T-helper 1 cell (primary cell): ENCODE results near the gene NINL.
"Not testable (repeated sequence)": the region's sequence is repeated elsewhere in the genome, so short reads cannot be mapped to it uniquely, and the experiment has no call there.

Source experiments
- DNase-seq, 5 donors: peaks; one replicate each; pipeline ENCODE4 v3.0.0-alpha.2; 2012 to 2020

Gene NINL

DNA sequence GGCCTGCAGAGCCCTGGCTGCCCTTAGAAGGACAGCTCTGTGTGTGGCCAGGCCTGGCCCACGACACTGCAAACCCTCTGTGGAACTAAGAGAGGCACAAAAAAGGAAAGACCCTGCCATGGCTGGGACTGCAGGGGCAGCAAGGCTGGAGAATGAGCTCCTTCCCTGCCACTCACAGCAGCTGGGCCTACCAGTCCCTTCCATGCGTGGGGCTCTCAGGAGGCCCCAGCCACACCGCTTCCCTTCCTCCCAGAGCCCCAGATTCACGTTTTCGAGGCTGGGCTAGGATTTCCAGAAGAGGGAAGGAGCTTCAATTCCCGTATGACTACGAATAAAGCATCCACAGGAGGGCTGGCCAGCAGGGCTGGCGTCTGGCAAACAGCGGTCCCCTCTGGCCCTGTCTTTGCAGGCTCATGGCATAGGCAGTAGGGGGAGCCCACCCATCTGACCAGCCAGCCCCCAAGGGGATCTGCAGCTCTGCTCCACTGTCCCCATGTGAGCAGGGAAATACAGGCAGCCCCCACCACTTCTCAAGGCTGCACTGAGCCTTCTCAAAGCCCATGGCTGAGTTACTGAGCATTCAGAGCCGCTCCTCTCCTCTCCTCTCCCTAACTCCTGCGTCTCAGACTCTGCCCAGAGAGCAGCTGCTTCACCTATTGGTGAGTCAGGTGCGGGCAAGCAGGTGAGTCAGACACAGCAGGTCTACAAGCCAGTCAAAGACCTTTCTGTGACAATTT lies 53.1 kb downstream of the NINL start:
- DNase-seq, result no peak

DNA sequence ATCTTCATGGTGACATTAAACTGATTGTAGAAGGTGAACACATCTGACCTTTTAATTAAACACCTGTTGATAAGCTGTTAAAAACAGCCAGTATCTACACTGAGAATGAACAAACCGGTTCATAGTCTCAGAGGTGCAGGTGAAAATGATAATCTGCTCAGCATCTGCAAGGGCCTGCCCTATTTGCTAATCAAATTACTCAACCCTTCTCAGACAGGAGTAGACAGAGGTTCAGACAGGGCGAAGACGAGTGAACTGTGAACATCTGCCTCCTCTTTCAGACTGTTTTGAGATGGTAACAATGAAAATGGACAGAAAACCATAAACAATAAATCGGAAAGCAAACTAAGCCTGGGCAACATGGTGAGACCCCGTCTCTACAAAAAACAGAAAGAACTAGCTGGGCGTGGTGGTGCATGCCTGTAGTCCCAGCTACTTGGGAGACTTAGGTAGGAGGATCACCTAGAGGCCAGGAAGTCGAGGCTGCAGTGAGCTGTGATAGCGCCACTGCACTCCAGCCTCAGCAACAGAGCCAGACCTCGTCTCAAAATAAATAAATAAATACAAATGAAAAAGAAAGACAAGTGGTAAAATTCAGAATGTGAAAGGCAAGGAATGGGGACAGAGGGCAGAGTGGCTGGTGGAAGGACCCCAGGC lies 55.9 kb downstream of the NINL start:
- DNase-seq, result no peak

DNA sequence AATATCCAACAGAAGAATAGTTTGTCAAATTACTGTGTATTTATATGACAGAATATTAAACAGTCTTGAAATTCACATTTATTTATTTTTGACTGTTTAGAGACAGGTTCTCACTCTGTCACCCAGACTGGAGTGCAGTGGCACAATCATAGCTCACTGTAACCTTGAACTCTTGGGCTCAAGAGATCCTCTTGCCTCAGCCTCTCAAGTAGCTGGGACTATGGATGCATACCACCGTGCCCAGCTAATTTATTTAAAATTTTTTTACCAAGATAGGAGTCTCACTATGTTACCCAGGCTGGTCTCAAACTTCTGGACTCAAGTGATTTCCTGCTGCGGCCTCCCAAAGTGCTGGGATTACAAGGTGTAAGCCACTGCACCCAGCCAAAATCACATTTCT lies 57.4 kb downstream of the NINL start:
- no peak for DNase-seq

DNA sequence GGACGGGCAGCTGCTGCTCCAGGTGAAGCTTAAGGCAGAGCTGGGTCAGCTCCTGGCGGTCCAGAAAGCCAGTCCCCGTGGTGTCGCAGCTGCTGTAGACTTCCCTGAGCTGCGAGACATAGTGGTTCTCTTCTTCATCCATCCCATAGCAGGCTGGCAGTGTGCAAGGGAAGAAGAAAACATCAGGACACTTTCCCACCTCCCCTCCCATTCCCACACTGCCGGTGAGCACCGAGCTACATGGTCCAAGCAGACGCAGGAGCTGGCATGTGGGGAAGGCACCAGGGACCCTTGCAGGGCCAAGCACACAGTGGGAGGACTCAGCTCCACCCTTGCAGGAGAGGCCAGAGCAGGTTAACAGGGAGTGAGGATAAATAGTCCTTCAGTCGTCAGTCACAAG lies 58.9 kb downstream of the NINL start:
- DNase-seq, result no peak

DNA sequence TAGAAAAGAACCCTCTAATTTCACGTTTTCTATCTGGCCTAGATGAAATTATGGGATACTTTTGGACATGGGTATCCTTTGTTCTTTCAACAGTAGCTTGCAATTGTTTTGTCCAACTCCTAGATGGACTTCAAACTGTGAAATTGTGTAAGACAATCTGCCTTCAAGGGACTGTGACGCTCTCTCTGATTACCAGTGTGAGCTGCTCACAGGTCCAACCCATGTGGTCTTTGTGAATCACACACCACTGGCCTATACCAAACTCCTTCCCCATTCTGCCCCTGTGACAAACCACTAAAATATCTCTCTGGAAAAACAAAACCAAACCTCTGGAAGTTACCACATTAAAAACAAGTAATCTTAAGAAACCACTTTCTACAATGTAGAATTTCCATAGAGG lies 59.5 kb downstream of the NINL start:
- no peak for DNase-seq

DNA sequence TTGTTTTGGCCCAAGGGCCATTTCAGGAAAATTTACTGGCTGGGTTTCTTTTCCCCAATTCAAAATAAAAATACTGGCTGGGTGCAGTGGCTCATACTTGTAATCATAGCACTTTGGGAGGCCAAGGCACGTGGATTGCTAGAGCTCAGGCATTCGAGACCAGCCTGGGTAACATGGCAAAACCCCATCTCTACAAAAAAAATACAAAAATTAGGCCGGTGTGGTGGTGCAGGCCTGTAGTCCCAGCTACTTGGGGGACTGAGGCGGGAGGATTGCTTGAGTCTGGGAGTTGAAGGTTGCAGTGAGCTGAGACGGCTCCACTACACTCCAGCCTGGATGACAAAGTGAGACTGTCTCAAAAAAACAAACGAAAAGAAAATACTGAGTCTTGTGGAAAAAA lies 60.0 kb downstream of the NINL start:
- DNase-seq, result no peak

DNA sequence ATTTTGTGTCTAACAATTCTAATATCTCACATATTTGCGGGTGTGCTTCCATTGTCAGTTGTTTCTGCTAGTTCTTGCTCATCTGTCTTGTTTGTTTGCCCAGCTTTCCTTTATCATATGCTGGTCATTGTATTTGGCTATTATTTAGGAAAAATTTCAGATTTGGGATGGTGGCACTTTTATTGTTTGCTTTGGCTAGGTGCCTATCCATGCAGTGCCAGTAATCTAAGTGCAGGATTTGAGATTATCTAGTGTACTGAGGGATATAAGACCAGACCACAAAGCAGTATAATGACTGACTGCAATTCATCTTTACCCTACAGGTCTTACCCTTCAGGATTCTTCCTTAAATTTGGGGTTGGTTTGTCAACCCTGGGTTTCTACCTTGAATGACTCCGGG lies 63.9 kb downstream of the NINL start:
- DNase-seq, result no peak

DNA sequence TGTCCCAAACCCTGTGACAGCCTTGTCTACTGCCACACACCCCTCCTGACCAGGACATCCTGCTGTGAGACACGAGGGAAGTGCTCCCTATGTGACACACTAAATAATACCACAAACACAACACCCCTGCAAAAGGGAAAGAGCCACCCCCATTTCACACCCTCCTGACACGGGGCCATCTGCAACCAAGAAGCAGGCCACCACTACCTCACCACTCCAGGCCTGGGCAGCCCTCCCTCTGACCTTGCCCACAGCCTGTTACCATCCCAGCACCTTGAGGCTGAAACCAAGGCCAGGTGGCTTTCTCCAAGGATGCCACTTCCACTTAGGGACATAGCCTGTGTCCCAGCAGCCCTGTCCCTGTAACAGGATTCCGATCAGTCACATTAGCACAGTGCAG lies 68.2 kb downstream of the NINL start:
- DNase-seq, result no peak

DNA sequence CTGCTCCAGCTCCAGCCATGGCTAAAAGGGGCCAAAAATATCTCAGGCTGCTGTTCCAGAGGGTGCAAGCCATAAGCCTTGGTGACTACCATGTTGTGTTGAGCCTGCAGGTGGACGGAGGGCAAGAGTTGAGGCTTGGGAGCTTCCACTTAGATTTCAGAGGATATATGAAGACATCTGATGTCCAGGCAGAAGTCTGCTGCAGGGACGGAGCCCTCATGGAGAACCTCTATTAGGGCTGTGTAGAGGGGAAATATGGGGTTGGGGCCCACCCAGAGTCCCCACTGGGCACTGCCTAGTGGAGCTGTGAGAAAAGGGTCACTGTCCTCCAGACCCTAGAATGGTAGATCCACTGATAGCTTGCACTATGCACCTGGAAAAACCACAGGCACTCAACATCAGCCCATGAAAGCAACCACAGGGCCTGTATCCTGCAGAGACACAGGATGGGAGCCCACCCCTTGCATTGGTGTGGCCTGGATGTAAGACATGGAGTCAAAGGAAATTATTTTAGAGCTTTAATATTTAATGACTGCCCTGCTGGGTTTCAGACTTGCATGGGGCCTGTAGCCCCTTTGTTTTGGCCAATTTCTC lies 70.5 kb downstream of the NINL start:
- DNase-seq, result no peak

DNA sequence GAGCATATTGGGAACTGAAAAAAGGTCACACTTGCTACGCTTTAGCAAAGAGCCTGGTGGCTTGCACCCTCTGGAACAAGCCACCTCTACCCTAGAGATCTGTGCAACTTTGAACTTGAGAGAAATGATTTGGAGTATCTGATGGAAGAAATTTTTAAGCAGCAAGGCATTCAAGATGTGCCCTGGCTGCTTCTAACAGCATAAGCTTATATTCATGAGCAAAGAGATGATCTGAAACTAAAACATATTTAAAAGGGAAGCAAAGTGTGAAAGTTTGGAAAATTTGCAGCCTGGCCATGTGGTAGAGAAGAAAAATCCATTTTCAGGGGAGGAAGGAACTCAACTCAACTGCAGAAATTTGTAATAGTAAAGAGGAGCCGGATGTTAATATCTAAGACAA lies 71.1 kb downstream of the NINL start:
- DNase-seq, result no peak

DNA sequence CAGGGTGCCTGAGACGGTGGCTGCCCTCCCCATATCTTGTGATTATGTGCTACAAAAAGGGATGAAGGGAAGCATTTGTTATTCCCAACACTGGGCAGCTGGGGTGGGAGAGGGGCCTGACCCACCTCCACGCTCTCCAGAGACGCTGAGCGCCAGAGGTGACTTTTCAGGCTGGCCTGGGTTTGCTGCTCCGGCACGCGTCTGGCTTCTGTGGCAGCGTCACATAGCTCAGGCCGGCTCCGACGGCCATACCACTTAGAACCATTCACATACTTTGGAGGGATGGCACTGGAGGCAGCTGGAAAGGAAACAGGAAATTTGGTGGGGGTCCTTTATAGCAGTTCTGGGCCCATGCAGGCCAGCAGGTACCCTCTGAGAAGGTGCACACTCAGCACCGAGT lies 72.6 kb downstream of the NINL start:
- no peak for DNase-seq

DNA sequence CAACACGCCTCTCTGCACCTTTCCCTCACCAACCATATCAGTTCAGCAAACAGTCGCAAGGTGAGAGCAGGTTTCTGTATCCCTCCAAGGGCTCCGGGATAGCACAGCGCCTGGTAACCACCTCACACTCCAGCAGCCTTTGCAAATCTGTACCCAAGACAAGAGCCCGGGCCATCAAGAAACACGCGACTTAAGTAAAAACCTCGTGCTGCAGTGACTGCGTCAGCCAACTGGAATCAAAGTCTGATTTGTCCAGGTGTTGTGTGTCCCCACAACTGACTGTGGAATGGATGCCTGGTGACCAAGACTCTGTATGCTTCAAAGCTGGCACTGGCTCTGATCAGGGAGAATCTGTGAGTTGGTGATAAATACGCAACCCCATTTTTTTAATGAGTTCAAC lies 74.1 kb downstream of the NINL start:
- DNase-seq, result no peak

DNA sequence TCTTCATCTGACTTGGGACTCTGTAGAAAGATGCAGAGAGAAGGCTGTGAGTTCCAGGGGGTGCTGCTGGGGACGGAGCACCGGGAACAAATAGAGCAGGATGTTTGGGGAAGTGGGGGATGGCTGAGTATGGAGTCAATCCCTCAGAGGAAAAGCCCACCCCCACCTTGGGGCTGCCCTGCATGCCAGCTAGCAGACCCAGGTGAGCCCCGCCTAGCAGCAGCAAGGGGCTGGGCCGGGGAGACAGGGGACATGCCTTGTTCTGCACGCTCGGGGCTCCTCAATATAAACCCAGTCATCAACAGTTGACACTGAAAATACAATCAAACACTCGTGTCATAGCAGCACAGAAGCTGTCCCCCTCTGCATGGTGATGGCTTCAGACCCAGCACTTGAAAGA lies 74.6 kb downstream of the NINL start:
- DNase-seq, result no peak

DNA sequence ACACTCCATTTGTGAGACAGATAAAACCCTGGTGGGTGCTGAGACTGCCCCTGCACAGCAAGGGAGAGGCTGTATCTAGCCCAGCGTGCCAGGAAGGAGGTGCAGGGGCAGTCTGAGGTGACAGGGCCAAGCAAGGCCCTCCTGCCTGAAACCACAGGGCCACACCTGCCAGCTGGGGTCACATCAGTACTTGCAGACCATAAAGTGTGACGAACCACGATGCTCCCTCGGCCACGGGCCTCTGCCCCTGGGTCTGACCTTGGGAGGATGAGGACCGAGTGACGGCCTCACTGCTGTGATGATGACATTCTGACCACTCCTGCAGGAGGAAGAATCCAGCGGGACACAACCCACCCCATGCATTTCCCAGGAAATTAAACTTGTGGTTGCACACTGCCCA lies 75.1 kb downstream of the NINL start:
- DNase-seq, result no peak

DNA sequence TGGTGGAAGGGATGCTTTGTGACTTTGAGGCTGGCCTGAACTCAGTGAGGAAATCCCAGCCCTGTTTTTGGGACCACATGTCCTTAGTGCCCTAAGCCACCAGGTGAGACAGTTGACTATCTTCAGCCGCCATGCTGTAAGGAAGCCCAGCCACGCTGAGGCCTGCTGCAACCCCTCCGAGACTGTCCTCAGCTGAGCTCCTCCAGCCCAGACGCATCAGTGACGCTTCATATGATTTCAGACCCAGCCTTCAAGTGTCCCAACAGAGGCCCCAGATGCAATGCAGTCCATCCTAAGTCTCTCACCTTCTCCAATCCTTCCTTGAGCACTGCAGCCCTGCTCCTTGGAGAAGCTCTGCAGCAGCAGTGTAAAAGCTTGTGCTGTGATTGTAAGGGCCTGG lies 76.2 kb downstream of the NINL start:
- DNase-seq, result no peak

DNA sequence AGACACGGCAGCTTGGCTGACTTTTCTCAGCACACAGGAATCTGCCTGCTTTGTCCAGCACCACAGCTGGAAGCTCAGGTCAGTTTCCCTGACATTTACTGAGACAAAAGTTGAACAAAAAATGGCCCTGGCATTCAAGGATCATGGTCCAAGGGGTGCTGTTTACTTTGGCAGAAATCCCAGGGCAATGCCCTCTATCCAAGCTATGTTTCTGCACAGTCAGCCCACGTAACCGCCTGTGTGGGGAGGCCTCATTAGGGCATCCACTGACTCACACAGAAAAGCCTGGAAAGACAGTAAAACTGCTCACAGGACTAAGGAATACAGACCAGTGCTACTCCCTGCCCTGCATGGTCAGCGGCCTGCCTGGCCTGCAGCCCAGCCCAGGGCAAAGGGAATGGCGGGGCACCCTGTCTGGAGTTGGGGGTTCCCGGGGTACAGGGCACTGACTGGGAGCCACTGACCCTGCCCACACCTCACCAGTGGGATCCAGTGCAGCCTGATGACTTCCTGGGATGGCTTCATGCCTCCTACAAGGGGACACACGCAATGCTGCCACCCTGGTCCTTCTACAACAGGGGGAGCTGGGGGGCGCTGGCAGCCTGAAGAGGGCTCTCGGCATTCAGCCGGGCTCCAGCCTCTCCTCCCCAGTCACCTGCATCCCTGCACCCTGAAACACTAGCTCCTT lies 77.1 kb downstream of the NINL start:
- no peak for DNase-seq

DNA sequence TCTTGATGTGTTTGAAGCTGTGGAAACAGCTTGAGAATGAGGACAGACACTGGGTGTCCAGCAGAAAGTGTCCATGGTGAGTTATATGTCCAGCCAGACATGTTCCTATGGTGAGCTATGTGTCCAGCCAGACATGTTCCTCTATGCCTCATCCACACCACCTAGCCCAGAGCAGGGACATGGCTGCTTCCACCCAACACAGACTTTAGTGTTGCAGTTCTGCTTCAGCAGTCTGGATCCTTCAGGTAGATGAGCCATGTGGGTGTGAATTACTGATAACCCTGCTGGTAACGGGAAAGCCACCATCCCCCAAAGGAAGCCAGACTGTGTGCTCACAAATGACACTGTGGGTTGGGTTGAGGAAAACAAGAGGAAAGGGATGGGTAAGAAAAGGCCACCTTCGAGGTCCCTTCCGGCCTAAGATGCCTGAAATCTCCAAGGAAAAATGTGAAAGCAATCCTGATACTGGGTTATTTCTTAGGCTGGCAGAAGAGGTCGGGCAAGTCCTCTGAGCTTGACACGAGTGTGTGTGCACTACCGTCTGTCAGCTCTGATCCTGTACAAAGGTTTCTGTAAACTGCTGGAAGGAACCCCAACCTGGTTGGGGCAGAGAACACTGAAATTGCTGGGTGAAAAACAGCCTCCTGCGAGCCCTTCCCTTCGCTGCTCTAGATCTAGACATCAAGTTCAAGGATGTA lies 77.8 kb downstream of the NINL start:
- no peak for DNase-seq

DNA sequence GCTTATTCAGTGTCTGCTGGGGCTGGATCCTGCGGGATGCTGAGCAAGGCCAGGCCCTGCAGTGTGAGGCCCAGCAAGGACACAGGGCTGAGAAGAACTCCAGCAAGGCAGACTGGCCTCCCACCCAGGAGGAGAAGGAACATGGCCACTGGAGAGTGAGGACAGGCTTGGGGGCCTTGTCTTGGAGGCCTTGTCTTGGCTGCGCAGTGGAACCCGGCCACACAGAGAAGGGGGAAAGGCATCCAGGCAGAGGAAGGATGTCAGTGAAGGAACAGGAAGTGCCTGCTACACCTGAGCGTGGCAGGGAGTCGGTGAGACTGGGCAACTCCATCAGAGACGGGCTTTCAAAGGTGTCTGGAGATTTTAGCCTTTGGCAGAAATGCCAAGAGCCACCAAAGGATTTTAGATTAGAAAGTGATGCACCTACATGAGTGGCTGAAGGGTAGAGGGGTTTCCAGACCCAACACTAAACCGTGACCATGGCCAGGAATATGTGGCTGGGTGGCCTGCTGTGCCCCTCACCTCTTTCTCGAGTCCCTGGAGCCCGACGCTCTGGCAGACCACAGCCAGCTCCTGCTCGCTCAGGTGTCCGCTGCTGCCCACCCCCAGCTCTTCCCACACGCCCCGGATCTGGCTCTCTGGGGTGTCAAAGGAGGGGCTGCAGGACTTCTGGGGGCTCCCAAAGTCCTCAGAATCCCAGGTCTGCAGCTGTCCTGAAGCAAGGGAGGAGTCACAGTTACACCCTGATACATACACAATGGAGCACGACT lies 80.8 kb downstream of the NINL start:
- no peak for DNase-seq

DNA sequence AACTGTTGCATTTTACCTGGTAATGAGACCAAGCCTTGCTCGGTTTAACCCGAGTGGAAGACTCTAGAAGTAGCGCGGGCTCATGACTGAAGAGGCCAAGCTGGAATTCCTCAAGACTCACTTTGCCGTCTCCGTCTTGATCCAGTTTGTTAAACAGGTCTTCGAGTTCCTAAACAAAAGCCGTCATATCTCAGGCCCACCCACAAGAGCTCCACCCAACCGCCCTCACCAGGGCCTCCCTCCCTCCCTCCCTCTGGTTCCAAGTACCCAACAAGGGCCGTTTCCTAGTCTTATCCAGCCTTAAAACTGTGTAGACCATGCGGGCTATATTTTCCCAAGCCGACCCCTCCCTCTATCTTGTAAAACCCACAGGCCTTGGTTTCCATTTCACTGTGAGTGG lies 81.4 kb downstream of the NINL start:
- DNase-seq, result no peak

DNA sequence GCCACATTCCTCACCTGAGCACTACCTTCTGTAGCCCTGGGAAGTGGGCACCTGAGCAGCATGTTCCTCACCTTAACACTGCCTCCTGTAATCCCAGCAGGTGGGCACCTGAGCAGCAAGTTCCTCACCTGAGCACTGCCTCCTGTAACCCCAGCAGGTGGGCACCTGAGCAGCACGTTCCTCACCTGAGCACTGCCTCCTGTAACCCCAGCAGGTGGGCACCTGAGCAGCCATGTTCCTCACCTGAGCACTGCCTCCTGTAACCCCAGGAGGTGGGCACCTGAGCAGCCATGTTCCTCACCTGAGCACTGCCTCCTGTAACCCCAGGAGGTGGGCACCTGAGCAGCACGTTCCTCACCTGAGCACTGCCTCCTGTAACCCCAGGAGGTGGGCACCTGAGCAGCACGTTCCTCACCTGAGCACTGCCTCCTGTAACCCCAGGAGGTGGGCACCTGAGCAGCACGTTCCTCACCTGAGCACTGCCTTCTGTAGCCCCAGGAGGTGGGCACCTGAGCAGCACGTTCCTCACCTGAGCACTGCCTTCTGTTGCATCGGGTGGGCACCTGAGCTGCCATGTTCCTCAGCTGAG lies 82.2 kb downstream of the NINL start:
- DNase-seq, result not testable (repeated sequence)

DNA sequence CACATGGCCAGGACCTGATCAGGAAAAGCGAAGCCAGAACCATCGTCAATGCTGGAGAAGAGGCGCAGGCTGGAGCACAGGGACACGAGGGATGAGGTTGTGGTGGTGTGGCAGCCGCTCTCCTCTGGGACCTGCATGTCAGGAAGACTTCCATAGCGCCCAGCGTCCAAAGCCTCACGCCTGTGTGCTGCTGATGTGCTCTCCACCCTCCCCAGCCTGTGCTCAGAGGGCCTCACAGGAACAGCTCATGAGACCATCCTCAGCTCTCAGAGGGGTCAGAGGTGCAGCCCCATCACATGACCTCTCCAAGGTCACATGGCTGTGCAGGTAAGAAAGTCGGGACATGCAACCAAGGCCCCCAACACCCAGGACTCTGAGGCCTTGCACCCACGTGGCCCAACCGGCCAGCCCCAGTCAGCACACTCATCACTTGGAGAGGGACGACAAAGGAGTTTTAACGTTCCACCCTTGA lies 84.4 kb downstream of the NINL start:
- DNase-seq, result no peak
